HG02870 (cell line): ENCODE results near the gene HS3ST3A1.
"Not testable (repeated sequence)": the region's sequence is repeated elsewhere in the genome, so short reads cannot be mapped to it uniquely, and the experiment has no call there.

Source experiments
- ATAC-seq: cut with Tn5 transposase; IDR thresholded peaks from one replicate; pipeline ENCODE4 v1.9.1; 2021; ENCODE audit warnings: mild to moderate bottlenecking, moderate library complexity; ENCODE audit not compliant: unreplicated experiment

The HS3ST3A1 gene

GRCh38 chr17:13576661-13577526 is 24.8 kb downstream of the HS3ST3A1 start:
- ATAC-seq, result no peak

DNA sequence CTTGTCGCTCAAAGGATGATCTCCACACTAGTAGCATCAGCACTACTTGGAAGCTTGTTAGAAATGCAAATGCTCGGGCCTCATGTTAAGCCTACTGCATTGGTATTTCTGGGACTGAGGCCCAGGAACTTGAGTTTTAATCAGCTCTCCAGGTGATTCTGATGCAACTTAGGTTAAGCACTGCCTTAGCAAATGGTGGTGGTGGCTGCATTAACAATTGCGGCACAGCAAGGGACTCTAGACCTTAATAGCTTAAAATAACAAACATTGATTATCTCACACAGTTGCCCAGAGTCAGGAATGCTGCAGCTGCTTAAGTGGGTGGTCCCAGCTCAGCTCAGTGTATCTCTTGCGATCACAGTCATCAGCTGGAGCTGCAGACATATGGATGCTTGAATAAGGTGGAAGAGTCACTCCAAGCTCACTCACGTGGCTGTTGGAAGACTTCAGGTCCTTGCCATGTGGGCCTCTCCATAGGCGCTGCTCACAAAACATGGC is 25.8 kb downstream of the HS3ST3A1 start:
- no peak for ATAC-seq

DNA sequence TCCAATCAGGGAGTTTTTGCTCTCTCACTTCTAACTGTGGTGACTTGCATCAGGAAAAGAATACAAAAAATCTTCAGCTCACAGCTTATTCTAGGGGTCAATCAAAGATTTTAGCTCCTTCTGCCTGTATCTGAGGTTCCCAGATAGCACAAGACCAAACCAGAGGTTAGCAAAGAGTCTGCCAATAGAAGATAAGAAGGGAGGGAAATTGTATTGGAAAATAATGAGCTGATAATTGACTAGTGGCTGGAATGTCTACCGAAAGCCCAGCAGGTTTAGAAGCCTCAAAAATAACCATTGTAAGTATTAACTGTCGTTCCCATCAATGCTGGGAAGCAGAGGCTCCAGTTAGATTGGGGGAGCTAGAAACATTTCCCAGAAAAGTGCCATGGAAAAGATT is 26.3 kb downstream of the HS3ST3A1 start:
- ATAC-seq, result no peak

DNA sequence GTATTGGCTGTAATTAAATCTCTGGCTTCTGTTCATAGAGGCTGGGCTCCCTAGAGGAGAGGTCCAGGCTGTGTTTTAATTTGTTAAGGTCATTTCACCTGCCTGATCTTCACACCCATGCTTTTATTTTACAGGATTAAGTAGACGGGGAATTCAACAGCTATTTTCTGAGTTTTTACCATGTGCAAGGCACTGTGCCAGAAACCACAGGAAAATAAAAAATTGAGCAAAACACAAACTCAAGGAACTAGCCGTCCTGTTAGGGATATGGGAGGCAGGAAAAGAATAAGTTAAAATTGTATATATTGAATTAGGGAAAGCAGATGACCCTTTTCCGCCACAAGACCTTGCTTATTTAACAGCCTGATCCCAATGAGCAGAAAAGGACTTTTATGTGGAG is 29.1 kb downstream of the HS3ST3A1 start:
- no peak for ATAC-seq

DNA sequence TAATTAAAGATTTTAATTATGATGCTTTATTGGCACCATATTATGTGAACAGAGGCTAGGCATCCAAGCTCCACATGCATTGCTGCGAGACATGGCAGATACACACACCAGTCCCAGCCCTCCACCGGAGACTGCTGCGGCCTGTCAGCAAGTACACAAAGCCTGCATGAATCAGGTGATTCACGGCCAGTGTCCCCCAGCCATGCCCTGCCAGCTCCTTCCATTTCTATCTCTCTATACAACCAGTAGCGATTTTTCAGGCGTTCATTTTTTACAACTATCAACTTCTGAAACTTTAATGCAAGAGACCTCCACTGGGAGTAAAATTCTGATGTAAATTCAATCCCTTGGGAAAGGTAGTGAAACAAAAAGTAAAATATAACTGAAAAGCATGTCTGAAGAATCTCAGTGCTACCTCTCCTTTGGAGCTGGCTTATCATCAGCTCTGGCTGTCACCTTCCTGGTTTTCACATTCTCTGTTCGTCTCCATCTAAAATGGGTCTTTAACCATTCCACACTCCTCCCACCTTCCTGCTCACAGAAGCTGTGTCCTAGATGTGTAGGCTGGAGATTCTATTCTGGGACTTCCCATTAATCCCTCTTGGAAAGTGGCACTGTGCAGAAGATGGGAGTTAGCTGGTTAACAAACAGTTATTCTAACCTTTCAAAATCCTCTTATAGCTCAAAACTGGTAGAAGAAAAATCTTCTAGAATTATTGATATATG is 32.2 kb downstream of the HS3ST3A1 start:
- ATAC-seq, result no peak

- no peak for ATAC-seq
Measured at GRCh38 chr17:13568582-13569397, 32.9 kb downstream of the HS3ST3A1 start.

DNA sequence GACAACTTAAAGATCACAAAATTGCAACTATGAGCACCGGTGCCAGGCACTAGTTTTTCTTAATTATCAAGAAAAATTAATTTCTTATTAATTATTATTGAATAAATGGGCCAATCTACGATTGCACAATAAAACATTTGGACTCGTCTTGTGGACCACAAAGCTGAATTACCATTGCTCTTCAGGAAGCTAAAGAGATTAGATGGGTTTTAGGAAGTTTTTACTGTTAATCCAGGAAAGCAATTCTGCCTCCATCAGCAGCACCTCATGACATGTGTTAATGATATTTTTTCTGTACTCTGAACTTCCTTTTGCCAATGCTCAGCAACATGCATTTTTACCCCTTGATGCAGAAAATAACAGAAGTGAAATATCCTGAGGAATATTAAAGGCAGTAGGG is 37.9 kb downstream of the HS3ST3A1 start:
- no peak for ATAC-seq

GRCh38 chr17:13562271-13562800 is 39.4 kb downstream of the HS3ST3A1 start:
- ATAC-seq, result no peak

GRCh38 chr17:13561606-13562270 is 40.0 kb downstream of the HS3ST3A1 start:
- no peak for ATAC-seq

DNA sequence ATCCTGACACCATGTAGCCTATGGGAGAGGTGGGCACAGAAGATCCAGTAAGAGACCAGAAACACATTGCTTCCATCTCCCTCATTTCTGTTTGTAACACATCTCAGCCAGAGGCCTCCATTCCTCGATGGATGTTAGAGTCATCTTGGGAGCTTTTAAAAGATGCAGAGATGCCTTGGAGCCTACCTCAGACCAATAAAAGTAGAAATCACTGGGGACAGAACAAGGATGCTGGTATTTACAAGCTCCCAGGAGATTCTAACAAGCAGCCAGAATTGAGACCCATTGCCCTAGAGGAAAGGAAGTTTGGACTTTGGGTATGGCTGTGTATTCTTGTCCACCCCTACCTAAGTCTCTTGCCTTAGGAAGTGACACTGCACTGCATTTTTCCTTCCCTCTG is 40.8 kb downstream of the HS3ST3A1 start:
- ATAC-seq, result no peak

DNA sequence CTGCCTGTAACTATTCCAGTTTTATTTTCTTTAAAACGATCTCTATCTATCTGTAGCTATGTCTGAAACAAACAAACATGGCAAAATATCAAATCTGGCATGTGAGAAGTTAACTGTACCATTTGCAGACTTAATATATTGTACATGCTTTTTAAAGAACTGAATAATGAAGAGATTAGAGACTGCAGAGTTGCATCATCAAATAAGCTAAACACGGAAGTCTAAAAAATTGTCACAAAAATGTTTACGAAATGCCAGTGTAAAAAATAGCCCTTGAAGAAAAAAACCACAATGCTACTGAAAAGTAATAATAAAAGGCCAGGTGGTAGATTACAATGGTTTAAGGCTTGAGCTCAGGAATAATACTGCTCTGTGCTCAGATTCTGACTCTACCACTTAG is 43.1 kb downstream of the HS3ST3A1 start:
- no peak for ATAC-seq

DNA sequence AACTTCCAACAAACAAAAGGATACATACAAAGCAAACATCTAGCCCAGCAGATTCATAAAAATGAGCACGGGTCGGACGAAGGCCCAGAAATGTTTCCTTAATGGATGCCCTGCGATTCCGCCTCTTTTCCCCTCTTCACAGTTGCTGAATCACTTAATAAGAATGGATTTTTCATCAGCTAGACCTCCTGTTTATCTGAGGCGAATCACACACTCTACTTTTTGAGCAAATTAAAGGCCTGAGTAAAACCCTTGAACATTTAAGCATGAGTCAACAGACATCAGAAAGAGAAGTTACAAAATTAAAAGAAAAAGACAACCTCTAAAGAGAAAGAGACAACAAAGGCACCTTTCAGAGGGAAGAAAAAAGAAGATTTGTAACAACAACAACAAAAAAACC is 44.7 kb downstream of the HS3ST3A1 start:
- no peak for ATAC-seq

GRCh38 chr17:13554231-13554630 is 47.5 kb downstream of the HS3ST3A1 start:
- ATAC-seq, result no peak

DNA sequence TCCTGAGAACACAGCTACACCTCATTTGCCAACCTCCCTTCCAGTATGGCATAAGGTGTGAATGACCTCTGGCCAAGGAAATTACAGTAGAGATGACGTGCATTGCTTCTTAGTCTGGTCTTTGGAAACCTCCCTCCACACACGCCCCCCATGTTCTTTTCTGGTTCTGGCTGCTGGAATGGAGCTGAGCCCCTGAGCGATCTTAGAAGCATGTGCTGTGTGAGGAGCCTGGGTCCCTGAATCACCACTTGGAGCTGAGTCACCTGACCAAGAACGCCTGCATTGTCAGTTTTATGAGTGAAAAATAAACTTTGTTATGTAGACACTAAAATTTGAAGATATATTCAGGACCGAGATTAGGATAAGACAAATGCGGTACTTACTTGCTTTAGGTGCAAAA is 51.4 kb downstream of the HS3ST3A1 start:
- ATAC-seq, result no peak

DNA sequence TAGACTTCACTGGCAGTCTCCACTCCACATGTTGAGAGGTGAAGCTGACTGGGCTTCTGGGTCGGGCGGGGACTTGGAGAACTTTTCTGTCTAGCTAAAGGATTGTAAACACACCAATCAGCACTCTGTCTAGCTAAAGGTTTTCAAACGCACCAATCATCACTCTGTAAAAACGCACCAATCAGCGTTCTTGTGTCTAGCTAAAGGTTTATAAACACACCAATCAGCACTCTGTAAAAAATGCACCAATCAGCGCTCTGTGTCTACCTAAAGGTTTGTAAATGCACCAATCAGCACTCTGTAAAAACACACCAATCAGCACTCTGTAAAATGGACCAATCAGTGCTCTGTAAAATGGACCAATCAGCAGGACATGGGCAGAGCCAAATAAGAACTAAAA is 53.2 kb downstream of the HS3ST3A1 start:
- ATAC-seq, result not testable (repeated sequence)

DNA sequence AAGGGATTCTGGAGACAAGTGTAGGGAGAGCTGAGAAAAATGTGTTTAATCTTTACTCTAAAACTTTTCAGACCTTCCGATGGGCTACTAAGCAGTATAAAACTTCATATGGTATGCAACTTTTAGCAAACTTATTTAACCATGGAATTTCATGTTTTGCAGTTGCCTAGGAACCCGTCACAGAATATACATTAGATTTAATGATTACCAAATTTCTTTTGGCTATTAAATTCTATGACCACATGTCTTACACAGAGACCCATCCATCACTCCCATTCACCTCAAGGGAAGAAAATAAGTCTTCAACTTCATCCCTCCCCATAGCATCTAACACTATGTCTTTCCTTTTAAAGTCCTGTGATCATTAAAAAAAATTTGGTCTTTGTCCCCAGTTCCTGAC is 54.9 kb downstream of the HS3ST3A1 start:
- no peak for ATAC-seq

DNA sequence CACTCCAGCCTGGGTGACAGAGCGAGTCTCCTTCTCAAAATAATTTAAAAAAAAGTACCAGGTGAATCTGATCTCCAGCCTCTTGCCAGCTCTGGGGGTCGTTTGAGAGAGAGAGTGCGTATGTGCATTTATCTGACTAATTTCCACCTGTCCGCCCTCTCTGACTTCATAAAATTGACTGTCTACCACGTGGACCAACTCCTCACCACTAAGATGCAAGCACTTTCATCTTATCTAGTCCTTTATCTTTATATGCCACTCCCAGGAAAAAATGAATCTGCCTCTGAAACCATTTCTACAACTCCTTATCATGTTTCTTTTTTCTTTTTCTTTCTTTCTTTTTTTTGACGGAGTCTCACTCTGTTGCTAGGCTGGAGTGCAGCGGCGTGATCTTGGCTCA is 55.8 kb downstream of the HS3ST3A1 start:
- no peak for ATAC-seq

- no peak for ATAC-seq
Measured at GRCh38 chr17:13544765-13545164, 57.0 kb downstream of the HS3ST3A1 start.

- ATAC-seq, result no peak
Measured at GRCh38 chr17:13544292-13544691, 57.4 kb downstream of the HS3ST3A1 start.

- no peak for ATAC-seq
Measured at GRCh38 chr17:13542636-13543035, 59.1 kb downstream of the HS3ST3A1 start.
